NCI-H187 (cell line): ENCODE measurements around the gene LPCAT3.
A peak's percentile ranks its signal among the peaks of the same experiment; 100 is the strongest.
"Not testable (repeated sequence)": the region's sequence is repeated elsewhere in the genome, so short reads cannot be mapped to it uniquely, and the experiment has no call there.

Experiments used
- DNase-seq, 2 experiments: peaks; one replicate each; lab custom pipeline; 2025; lab: John Stamatoyannopoulos, UW

The LPCAT3 gene

GRCh38 chr12:7018350-7019042 lies at the start of gene LPCAT3:
TSS of gene LPCAT3 (minus strand) at chr12:7018476. CDS start at chr12:7018424, 52 bp downstream.
- peak; percentile 94 to 98 for DNase-seq

GRCh38 chr12:7067096-7067495 lies 48.8 kb upstream of the LPCAT3 start:
- no peak for DNase-seq

GRCh38 chr12:7066596-7066995 lies 48.3 kb upstream of the LPCAT3 start:
- no peak for DNase-seq

- DNase-seq = no peak
Observed at GRCh38 chr12:7065073-7065623, 46.9 kb upstream of the LPCAT3 start.

- DNase-seq = no peak
Observed at GRCh38 chr12:7064516-7064915, 46.2 kb upstream of the LPCAT3 start.

- DNase-seq = no peak
Observed at GRCh38 chr12:7061596-7061995, 43.3 kb upstream of the LPCAT3 start.

GRCh38 chr12:7061138-7061537 lies 42.9 kb upstream of the LPCAT3 start:
- no peak for DNase-seq

- DNase-seq = no peak
Observed at GRCh38 chr12:7060353-7060954, 42.2 kb upstream of the LPCAT3 start, which contains the start of gene C1S. TSS of gene C1S (plus strand) at chr12:7060718. CDS start at chr12:7061913, 1,195 bp downstream.

GRCh38 chr12:7059780-7060179 lies 41.5 kb upstream of the LPCAT3 start:
- DNase-seq = no peak

GRCh38 chr12:7058850-7059395 lies 40.6 kb upstream of the LPCAT3 start:
- DNase-seq = no peak

- DNase-seq = no peak
Observed at GRCh38 chr12:7058163-7058845, 40.0 kb upstream of the LPCAT3 start.

- not testable (repeated sequence) for DNase-seq
Observed at GRCh38 chr12:7055736-7056135, 37.5 kb upstream of the LPCAT3 start.

- no peak for DNase-seq
Observed at GRCh38 chr12:7054925-7055324, 36.6 kb upstream of the LPCAT3 start.

- DNase-seq = not testable (repeated sequence)
Observed at GRCh38 chr12:7049973-7050372, 31.7 kb upstream of the LPCAT3 start.

GRCh38 chr12:7049445-7049951 lies 31.2 kb upstream of the LPCAT3 start:
- not testable (repeated sequence) for DNase-seq

- no peak for DNase-seq
Observed at GRCh38 chr12:7047306-7047705, 29.0 kb upstream of the LPCAT3 start.

GRCh38 chr12:7046383-7047105 lies 28.3 kb upstream of the LPCAT3 start:
- no peak for DNase-seq

GRCh38 chr12:7045913-7046312 lies 27.6 kb upstream of the LPCAT3 start:
- no peak for DNase-seq

GRCh38 chr12:7042842-7043241 lies 24.6 kb upstream of the LPCAT3 start:
- DNase-seq = no peak

- DNase-seq = no peak
Observed at GRCh38 chr12:7039403-7039802, 21.1 kb upstream of the LPCAT3 start.

GRCh38 chr12:7038591-7038990 lies 20.3 kb upstream of the LPCAT3 start:
- DNase-seq = no peak

- not testable (repeated sequence) for DNase-seq
Observed at GRCh38 chr12:7037411-7037810, 19.1 kb upstream of the LPCAT3 start.
